ENCODE data around the gene TCP11L1.

DNA sequence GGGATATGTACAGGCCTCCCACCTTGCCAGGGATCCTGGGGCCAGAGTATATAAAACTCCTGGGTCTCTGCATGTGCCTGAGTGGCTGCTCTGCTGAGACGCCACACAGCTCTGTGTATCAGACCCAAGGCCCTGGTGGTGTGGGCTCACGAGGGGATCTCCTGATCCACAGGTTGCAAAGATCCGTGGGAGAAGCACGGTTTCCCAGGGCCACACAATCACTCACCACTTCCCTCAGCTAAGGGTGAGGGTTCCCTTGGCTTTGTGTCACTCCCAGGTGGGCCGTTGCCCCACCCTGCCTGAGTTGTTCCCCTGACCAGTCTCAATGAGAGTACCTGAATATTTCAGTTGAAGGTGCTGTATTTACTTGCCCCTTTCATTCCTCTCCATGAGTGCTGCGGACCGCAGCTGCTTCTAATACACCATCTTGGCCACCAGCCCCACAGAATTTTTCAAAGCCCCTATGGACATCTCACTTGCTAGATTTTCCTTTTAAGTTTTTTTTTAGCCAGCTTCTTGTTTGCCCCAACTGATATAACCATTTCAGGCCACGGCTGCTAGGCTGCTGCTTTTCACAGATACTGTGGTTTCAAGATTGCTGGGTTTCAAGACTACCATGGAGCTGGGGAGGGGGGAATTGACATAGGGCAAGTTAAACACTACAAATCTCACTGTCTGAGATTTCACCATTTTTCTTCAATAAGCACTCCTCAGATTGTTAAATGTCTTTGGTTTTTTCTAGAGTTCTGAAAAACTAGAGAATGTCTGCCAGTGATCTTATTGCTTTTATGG, 37.4 kb upstream of the TCP11L1 start:
- TF ChIP-seq, protein P1, sequence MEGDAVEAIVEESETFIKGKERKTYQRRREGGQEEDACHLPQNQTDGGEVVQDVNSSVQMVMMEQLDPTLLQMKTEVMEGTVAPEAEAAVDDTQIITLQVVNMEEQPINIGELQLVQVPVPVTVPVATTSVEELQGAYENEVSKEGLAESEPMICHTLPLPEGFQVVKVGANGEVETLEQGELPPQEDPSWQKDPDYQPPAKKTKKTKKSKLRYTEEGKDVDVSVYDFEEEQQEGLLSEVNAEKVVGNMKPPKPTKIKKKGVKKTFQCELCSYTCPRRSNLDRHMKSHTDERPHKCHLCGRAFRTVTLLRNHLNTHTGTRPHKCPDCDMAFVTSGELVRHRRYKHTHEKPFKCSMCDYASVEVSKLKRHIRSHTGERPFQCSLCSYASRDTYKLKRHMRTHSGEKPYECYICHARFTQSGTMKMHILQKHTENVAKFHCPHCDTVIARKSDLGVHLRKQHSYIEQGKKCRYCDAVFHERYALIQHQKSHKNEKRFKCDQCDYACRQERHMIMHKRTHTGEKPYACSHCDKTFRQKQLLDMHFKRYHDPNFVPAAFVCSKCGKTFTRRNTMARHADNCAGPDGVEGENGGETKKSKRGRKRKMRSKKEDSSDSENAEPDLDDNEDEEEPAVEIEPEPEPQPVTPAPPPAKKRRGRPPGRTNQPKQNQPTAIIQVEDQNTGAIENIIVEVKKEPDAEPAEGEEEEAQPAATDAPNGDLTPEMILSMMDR (IDR thresholded peaks at IDR 0.05): no peak
- TF ChIP-seq POLR2A (IDR thresholded peaks at IDR 0.05): no peak
